ENCODE measurements around the gene PPP2R2C. TPM values are rescaled to one million over a fixed set of nuclear protein-coding genes. Genes with fewer than 3 reads are reported as not detected.

Gene PPP2R2C
- total RNA-seq, 2 donors from 2014 or later, result 0.53 TPM; not detected in 1

DNA sequence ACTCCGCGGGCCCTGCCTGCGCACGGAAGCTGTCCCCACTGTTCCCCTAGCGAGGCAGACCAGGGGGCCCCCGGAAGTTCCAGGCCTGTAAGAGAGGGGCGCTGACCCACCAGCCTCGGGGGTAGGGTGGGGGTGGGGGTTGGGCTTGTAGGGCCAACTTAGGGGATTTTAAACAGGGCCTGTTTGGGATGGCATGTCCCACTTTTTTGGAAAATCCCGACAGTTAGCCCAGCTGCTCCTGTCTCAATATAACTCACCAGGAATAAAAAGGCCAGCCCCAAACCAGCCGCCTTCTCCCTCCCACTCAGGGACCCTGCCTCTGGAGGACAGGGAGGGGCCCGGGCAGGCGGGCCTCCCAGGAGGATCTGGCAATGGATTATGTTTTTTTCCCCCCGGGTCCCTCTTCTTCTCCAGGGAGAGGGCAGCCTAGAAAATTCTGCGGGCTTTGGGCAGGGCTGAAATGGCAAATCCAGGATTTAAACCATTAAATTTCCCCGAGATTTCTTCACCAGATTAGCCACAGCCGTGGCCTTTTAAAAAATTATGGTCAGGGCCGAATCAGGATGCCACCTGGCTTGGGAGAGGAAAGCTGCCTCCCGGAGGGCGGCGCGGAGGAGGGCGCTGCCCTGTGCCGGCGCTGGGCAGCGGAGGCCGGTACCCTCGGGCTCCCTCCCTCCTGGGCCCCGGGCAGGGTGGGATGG, 957 bp downstream of the PPP2R2C start:
- ATAC-seq, result no peak
- no peak for DNase-seq
- intact Hi-C loops (cut with DNase I, micrococcal nuclease), result no loop called here

- ATAC-seq, result no peak
- intact Hi-C loops (cut with DNase I, micrococcal nuclease), result no loop called here
These were observed 1.7 kb downstream of the PPP2R2C start for GRCh38 chr4:6470502-6471306.

DNA sequence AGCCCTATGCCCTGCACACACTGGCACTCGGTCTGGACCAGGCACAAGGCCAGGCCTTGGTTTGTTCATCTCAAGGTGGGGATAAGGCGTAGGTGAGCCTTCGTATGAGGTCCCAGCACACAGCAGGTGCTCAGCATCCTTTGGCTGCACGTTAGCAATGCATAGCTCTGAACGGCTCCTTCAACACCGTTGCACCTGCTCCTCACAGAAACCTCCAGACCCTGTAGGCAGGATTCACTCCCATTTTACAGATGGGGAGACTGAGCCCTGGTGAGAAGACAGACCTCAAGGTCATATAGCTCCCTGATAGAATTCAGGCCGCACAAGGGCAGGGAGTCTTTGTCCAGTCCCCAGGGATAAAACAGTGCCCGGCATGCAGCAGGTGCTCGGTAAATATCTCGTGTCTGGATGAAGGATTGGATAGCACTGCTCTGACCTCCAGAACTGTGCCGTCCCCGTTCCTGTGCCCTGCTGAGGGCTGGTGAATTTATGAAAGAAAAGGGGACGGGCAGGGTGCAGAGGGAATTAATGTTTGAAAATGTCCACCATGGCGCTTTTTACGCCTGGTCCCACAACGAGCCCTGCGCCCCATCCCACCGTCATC, 2.4 kb downstream of the PPP2R2C start:
- intact Hi-C loops (cut with DNase I, micrococcal nuclease), result no loop called here
- DNase-seq (no peak), ATAC-seq (no peak)

More at GRCh38 chr4:6470502-6471306, 1.7 kb downstream of the PPP2R2C start:
- DNase-seq, result peak in 1 of 2 donors; percentile 20

DNA sequence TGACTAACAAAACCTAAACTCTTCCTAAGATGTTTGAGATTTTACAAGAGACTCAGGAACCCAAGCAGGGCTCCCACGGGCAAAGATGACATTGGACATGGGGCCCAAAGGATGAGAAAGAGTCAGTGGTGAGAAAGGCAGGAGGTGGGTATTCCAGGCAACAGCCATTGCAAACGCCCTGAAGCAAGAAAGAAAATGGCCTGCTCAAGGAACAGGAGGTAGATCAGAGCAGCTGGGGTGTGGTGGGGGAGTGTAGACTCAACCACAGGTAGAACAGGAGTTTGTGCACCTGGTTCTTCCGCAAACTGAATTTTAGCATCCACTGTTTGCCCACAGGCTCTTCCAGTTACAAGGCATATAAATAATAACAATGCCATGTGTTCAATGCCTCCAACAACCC, 3.3 kb downstream of the PPP2R2C start:
- no peak for ATAC-seq
- DNase-seq, result no peak
- intact Hi-C loops (cut with DNase I, micrococcal nuclease), result no loop called here

GRCh38 chr4:6468376-6468775, 4.0 kb downstream of the PPP2R2C start:
- ATAC-seq (no peak), DNase-seq (no peak)
- intact Hi-C loops (cut with DNase I, micrococcal nuclease), result no loop called here

GRCh38 chr4:6467600-6467999, 4.8 kb downstream of the PPP2R2C start:
- intact Hi-C loops (cut with DNase I, micrococcal nuclease), result no loop called here
- ATAC-seq, result no peak
- DNase-seq, result no peak

DNA sequence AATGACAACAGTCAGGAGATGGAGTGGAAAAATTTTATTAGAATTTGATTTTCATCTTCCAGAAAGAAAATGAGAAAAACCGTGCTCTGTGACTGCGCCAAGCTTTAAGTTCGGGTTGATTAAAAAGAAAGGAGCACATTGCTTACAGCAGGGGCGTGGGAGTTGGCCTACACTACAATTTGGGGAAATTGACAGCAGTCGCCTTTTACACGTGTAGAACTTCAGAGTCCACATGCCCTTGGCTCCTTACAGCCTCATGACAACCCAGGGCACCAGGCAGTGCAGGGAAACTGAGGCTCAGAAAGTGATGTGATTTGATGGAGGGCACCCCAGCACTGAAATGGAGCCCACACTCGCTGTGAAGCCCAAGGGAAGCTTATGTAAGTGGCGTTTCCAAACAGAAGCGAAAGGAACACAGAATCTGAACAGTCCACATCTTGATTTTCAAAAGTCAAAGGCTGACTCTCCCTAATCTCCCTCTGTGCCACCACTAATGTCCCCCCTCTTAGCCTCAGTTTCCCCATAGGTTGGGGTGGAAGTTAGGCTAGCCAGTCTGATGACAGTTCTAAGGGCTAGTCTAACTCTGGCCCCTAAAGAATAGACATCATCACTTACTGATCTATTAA, 5.5 kb downstream of the PPP2R2C start:
- ATAC-seq (no peak), DNase-seq (no peak)
- intact Hi-C loops (cut with DNase I, micrococcal nuclease), result no loop called here

DNA sequence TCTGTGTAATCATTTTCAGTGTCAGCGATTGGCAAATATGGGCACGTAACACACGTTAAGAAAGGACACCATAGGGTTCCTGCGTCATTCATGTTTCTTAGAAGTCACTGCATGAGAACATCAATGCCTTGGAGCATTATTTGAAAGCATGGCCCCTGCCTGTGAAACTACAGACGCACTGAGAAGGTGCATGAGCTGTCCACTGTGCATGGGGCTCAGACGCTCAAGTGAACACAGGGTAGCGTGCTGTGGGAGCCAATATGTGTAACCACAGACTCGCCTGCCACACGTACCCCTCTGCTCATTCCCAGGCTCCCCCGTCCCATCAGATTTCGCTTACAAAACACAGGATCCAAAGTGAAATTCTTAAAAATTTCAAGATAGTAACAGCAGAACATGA, 6.5 kb downstream of the PPP2R2C start:
- intact Hi-C loops (cut with DNase I, micrococcal nuclease), result no loop called here
- ATAC-seq (no peak), DNase-seq (no peak)

DNA sequence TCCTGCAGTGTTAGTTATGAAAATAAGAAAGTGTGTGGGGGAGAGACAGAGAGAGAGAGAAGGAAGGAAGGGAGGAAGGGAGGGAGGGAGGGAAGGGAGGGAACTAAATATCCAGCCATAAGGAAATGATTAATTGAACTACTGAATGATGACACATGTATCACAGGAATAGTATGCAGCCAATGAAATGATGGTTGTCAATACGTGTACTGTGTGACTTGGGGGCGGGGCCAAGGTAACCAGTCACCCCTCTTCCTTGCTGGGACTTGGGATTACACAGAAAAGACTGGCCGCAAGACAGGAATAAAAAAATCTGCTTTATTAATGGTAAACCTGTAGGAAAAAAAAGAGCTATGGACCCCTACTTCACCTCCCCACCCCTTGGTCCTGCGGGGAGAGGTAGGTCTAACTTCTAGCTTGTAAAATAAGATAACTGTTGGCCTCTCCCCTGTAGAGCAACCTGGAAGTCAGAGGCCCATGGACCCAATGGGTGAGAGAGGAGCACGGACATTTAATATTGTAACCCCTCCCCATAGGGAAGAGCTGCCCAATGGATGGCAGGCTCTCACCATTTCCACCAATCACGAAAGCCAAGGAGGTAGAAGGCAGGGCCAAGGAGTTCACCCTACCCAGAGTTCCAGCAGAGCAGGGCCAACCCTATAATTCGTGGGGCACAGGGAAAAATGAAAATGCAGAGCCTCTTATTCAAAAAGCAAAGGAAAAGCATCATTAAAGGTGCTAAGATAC, 7.4 kb downstream of the PPP2R2C start:
- ATAC-seq (no peak), DNase-seq (no peak)
- intact Hi-C loops (cut with DNase I, micrococcal nuclease), result no loop called here

DNA sequence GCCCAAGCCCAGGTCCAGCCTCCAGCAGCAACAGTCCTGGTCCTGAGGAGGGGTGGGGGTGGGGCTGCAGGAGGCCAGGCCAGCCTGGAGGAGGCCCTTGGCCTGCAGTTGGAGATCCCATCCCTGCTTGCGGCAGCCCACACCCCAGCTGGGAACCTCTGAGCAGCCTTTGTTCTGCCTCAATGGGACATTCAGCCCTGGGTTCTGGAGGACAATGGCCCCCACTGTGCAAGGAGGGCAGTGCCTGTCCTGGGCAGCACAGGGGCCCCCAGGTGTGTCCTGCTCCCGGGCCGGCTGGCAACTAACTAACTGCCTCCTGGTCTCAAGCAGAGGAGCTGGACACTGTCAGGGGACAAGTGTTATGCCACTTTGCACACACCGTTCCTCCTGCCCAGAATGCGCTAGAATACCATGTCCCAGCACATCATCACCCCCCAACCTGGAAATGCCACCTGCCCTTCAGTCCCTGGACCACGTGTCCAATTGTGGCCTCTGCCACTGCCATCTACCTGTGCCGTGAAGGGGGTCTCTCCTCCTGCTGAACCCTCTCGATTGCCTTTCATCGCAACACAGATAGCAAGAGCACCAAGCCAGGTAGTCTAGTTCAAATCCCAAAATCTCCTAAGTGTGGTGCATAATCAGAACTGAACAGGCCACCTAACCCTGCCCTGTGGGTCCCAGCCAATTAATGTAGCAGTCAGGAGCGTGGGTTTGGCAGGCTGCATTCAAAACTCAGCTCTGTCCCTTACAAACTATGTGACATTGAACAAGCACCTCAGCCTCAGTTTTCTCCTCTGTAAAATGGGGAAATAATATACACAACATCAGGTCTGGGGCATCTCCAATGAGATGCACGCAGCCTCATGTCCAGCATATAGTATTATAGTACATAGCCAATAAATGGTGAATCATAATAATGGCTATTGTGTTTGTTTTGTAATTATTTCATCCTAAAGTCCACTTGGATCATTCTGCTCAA, 8.8 kb downstream of the PPP2R2C start:
- ATAC-seq, result no peak

DNA sequence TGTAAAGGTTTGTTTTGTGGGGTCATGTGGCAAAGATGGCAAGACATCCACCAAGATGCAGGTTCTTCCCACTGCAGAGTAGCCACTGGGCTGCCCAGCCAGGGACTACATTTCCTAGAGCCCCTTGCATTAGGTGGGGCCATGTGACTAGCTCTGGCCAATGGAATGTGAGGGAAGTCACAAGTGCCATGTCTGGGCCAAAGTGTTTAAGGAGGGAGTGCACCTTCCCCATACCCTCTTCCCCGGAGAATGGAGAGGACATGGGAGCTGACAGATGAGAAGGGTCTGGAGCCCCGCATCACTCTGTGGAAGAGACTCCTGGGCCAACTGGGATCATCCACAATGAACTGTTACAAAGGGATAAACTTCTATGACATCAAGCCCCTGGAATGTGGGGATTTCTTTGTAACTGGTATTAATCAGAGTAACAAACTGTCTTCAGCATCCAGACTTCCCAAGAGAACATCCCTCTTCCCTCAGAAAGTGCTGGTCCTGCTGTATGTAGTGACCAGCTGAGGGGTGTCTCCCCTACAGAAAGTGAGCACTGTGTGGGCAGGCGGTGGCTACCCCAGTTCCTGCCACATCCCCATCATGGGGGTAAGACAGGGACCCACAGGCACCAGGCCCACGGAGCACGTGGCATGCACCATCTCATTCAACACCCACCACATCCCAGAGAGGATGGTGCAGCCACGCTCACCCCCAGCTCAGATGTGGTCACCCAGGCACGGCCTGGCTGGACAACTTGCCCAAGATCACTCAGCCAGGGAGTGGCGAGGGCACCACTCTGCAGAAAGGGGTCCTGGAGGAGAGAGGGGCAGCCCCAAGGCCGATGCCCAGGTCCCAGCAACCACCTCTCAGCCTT, 10.9 kb downstream of the PPP2R2C start:
- DNase-seq (no peak), ATAC-seq (no peak)
- intact Hi-C loops (cut with DNase I, micrococcal nuclease), result no loop called here

More for the DNA sequence above, 8.8 kb downstream of the PPP2R2C start:
- intact Hi-C loops (cut with DNase I, micrococcal nuclease), result no loop called here
- DNase-seq, result no peak

GRCh38 chr4:6460876-6461275, 11.5 kb downstream of the PPP2R2C start:
- intact Hi-C loops (cut with DNase I, micrococcal nuclease), result no loop called here
- ATAC-seq (no peak), DNase-seq (no peak)

- intact Hi-C loops (cut with DNase I, micrococcal nuclease), result no loop called here
- ATAC-seq, result no peak
- DNase-seq, result no peak
These were observed 13.9 kb downstream of the PPP2R2C start for GRCh38 chr4:6458528-6458927.

- no peak for ATAC-seq
- no peak for DNase-seq
- intact Hi-C loops (cut with DNase I, micrococcal nuclease), result no loop called here
These were observed 16.0 kb downstream of the PPP2R2C start for GRCh38 chr4:6456450-6456849.

DNA sequence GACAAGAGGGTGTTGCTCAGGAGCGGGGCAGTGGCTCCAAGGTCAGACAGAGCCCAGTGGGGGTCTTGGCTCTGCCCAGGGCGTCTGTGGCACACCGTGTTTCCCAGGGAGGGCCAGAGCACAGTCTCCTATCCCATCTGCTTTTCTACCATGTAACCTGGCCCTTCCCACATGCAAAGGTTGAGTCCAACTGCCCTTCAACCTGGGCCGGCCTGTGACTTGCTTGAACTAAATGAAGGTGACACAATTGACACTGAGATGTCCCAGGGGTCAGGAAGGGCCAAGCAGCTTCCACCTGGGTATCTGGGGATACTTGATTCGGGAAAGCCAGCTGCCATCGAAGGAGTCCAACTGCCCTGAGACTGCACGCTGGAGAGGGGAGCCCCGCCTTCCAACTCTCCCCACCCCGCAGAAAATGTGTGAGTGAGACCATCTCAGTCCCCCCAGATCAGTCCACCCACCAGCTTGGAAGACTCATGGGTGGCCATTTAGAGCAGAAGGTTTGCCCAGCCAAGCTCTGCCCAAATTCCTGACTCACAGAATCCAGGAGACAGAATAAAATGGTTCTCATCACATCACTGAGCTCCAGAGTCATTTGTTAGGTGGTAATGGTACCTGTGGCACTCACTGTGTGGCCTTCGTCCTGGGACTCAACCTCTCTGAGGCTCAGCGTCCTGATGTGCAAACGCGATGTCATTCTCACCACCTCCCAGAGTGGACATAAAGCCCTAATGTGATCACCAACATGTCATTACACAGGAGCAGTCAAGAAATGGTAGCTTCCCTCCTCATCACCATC, 18.1 kb downstream of the PPP2R2C start:
- ATAC-seq (no peak), DNase-seq (no peak)
- intact Hi-C loops (cut with DNase I, micrococcal nuclease), result no loop called here

- DNase-seq (no peak), ATAC-seq (no peak)
- intact Hi-C loops (cut with DNase I, micrococcal nuclease), result no loop called here
These were observed 18.8 kb downstream of the PPP2R2C start for GRCh38 chr4:6453688-6453990.

Data from left colon (tissue), 2 donors.